Neural crest cell (in vitro differentiated cells): Measurements from ENCODE around the gene DLGAP4. TPM values are rescaled to one million over a fixed set of nuclear protein-coding genes. Genes with fewer than 3 reads are reported as not detected.

Source experiments
- DNase-seq: peaks from one replicate; pipeline ENCODE4 v3.0.0; 2021; ENCODE audit warnings: low read depth, mixed read lengths, low spot score
- H3K27ac Mint-ChIP-seq: one replicate; pipeline ENCODE4 v1.8.0; 2021; ENCODE audit warnings: mild to moderate bottlenecking, mixed read lengths; ENCODE audit not compliant: unreplicated experiment
- H3K27me3 Mint-ChIP-seq: 2 replicates; pipeline ENCODE4 v1.8.0; 2021; ENCODE audit warnings: low read depth, mild to moderate bottlenecking, mixed read lengths
- H3K36me3 Mint-ChIP-seq: 2 replicates; pipeline ENCODE4 v1.8.0; 2021; ENCODE audit warnings: low read depth, mild to moderate bottlenecking, mixed read lengths
- H3K4me1 Mint-ChIP-seq: 2 replicates; pipeline ENCODE4 v1.8.0; 2021; ENCODE audit warnings: mixed read lengths
- H3K4me3 Mint-ChIP-seq: one replicate; pipeline ENCODE4 v1.8.0; 2021; ENCODE audit warnings: mild to moderate bottlenecking, mixed read lengths
- H3K9me3 Mint-ChIP-seq: 2 replicates; pipeline ENCODE4 v1.8.0; 2021; ENCODE audit warnings: mixed read lengths
- total RNA-seq: library from RNA; stranded (reverse); gene quantifications from 2 replicates; pipeline ENCODE4 v1.2.1, GENCODE V29; 2021
- TF ChIP-seq, protein P1 (sequence below): fragments of 200-600 bp; sonication (generic); conservative IDR thresholded peaks from 2 replicates; pipeline ENCODE4 v1.5.0; 2021; ENCODE audit warnings: antibody characterized with exemption, mild to moderate bottlenecking

DLGAP4 gene
- total RNA-seq, 1 donor from 2014 or later, result 95.6 TPM

DNA sequence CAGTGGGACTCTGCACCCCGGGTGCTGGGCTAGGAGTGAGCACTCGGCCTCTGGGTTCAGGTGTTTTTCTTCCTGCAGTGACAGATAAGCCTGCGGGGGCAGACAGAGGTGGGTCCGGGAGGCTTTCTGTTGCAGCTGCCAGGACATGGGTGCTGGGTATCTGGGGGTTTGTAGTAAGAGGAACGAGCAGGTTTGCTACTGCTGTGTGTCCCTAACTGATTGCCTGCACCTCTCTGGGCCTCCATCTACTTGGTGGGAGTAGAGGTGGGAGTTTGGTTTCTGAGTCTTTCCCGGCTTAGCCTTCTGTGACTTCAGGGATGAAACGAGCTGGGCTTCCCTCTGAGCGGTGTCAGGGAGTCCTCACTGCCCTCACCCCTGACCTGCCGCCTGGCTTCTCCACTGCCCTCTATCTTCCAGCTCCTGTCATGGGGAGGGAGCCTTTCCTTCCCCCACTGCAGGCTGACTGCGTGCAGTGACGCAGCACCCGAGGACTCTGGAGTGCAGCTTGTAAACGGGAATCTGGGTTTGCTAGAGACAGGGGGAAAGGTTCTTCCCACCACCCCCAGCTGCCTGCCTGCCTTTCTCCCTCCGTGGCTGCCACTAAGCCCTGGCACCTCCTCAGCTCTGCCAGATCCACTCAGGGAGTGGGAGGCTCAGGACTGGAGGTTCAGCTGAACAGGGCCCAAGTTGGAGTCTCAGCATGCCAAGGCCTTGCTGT, 6.7 kb downstream of the DLGAP4 start:
- TF ChIP-seq, protein P1, sequence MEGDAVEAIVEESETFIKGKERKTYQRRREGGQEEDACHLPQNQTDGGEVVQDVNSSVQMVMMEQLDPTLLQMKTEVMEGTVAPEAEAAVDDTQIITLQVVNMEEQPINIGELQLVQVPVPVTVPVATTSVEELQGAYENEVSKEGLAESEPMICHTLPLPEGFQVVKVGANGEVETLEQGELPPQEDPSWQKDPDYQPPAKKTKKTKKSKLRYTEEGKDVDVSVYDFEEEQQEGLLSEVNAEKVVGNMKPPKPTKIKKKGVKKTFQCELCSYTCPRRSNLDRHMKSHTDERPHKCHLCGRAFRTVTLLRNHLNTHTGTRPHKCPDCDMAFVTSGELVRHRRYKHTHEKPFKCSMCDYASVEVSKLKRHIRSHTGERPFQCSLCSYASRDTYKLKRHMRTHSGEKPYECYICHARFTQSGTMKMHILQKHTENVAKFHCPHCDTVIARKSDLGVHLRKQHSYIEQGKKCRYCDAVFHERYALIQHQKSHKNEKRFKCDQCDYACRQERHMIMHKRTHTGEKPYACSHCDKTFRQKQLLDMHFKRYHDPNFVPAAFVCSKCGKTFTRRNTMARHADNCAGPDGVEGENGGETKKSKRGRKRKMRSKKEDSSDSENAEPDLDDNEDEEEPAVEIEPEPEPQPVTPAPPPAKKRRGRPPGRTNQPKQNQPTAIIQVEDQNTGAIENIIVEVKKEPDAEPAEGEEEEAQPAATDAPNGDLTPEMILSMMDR, result no peak
- DNase-seq, result no peak
- Mint-ChIP-seq H3K4me1 (no peaks in the 10 kb centered on the region), H3K4me3 (no peak overlapping the region), H3K27ac (no peak overlapping the region), H3K36me3 (peaks cover 2% of the 10 kb centered on the region), H3K9me3 (no peaks in the 10 kb centered on the region), H3K27me3 (peaks cover 54% of the 10 kb centered on the region)

DNA sequence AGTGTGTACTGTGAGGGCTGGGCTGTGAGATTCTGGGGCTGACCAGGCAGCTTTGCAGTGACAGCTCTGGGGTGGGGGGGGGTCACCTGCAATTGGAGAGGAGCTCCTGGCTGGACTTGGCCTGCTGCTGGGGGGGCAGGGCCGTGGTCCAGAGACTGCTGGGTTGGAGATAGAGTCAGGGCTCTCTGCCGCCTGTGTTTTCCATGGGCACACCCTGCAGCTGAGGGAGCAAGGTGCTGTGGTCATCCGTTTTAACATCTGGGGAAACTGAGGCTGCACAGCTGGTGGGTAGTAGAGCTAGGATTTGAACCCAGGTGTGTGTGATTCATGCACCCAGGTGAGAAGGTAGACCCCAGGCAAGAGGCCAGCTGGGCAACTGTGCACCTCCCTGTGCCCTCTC, 7.3 kb downstream of the DLGAP4 start:
- peaks cover 49% of the 10 kb centered on the region for H3K27me3 Mint-ChIP-seq
- no peaks in the 10 kb centered on the region for H3K4me1 Mint-ChIP-seq
- H3K9me3 Mint-ChIP-seq, result no peaks in the 10 kb centered on the region
- H3K27ac Mint-ChIP-seq, result no peak overlapping the region
- H3K4me3 Mint-ChIP-seq, result no peak overlapping the region
- TF ChIP-seq, protein P1, result no peak
- DNase-seq, result no peak
- H3K36me3 Mint-ChIP-seq, result peaks cover 2% of the 10 kb centered on the region

DNA sequence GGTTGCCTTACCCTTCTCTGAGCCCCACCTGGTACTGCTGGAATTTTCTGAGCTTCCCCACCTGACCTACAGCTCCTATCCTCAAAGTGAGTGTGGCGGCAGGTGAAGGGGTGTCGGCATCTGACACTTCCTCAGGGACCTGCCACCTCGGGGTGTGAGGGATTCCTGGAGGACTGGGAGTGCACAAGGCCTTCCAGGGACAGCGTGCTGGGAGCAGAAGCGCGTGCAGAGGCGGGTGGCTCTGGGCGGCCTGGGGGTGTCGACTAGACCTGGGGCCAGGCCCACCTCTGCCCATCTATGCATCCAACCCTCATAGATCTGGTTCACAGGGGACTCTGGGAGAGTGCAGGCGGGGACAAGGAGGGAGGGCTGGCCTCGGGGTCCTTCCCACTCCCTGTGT, 7.8 kb downstream of the DLGAP4 start:
- Mint-ChIP-seq H3K36me3 (peaks cover 2% of the 10 kb centered on the region), H3K27me3 (peaks cover 46% of the 10 kb centered on the region), H3K4me3 (no peak overlapping the region), H3K4me1 (no peaks in the 10 kb centered on the region), H3K27ac (no peak overlapping the region), H3K9me3 (no peaks in the 10 kb centered on the region)
- TF ChIP-seq, protein P1, result no peak
- no peak for DNase-seq

DNA sequence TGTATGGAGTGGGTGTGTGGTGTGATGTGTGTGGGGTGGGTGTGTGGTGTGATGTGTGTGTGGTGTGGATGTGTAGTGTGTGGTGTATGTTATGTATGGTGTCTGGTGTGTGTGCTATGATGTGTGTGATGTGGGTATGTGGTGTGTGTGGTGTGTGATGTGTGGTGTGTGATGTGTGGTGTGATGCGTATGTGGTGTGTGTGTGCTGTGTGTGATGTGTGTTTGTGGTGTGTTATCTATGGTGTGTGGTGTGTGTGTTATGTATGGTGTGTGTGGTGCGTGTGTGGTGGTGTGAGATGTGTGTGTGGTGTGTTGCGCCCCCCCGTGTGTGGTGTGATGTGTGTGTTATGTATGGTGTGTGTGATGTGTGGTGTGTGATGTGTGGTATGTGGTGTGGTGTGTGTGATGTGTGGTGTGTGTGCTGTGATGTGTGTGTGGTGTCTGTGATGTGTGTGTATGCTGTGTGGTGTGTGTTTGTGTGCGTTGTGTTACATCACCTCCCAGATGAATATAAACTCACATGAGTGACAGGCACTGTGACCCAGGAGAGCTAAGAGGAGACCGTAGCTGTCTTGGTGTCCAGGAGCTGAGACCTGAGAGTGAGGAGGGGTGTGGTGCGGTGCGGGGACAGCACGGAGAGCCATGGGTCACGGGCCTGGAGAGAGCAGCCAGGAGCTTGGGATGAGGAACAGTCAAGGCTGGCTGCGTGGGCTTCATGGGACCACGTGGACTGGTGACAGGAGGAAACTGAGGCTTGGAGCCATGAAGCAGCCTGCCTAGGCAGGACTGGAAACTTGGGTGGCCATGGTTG, 8.8 kb downstream of the DLGAP4 start:
- no peaks in the 10 kb centered on the region for H3K9me3 Mint-ChIP-seq
- H3K27ac Mint-ChIP-seq, result no peak overlapping the region
- peaks cover 2% of the 10 kb centered on the region for H3K36me3 Mint-ChIP-seq
- H3K27me3 Mint-ChIP-seq, result peaks cover 36% of the 10 kb centered on the region
- TF ChIP-seq, protein P1, result no peak
- H3K4me3 Mint-ChIP-seq, result no peak overlapping the region
- no peak for DNase-seq
- H3K4me1 Mint-ChIP-seq, result no peaks in the 10 kb centered on the region

DNA sequence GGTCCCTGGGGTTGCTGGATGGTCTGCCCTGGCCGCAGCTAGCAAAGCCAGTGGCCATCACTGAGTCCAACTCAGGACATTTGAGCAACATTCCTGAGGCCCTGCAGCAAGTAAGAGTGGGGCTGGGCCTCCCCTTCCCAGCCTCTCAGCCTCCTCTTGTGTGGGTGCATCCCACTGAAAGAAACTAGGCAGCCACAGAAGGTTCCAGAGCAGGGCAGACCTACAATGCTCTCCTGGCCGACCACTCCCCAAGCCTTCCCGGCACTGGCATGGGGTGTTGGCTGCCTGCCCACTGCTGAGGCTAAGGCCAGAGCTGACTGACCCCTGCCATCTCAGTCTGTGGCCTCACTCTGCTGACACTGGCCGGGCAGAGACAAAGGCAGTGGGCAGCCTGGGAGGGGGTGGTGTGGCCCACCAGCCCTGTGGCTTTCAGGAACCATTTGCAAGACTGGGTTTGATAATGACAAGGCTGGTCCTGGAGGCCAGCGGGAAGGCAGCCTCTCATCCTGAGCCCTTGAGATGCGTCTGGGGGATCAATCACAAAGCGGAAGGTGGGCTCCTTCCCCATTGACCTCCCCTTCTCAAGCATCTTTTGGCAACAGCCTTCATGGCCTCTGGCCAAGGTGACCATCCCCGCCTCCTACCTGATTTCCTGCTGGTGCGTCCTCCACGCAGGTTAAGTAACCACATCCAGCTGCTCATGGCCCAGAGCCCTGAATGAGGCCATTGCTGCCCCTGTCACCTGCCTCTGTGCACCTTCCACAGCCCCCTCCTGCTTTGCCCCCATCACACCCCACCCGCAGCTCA, 9.6 kb downstream of the DLGAP4 start:
- H3K4me1 Mint-ChIP-seq, result no peaks in the 10 kb centered on the region
- H3K9me3 Mint-ChIP-seq, result no peaks in the 10 kb centered on the region
- H3K4me3 Mint-ChIP-seq, result no peak overlapping the region
- TF ChIP-seq, protein P1, result no peak
- H3K27ac Mint-ChIP-seq, result no peak overlapping the region
- no peak for DNase-seq
- H3K27me3 Mint-ChIP-seq, result peaks cover 28% of the 10 kb centered on the region
- peaks cover 2% of the 10 kb centered on the region for H3K36me3 Mint-ChIP-seq
